Spinal cord (tissue), 10 donors: ENCODE results near the gene MFSD1. TPM values are rescaled to one million over a fixed set of nuclear protein-coding genes. Genes with fewer than 3 reads are reported as not detected.
"Not testable (repeated sequence)": the region's sequence is repeated elsewhere in the genome, so short reads cannot be mapped to it uniquely, and the experiment has no call there.

Experiments used
- DNase-seq, 6 donors: peaks; one replicate each; pipeline versions ENCODE4 v3.0.0 to v3.0.0-alpha.2; 2013 to 2015; ENCODE audit warnings: low spot score in 6 of 6, low read depth in 4 of 6
- H3K27ac ChIP-seq: one replicate; pipeline ENCODE4 v1.5.1; 2013; ENCODE audit warnings: low read depth, low read length, control low read depth
- H3K27me3 ChIP-seq: one replicate; pipeline ENCODE4 v1.6.1; 2013; ENCODE audit warnings: low read length; ENCODE audit not compliant: control insufficient read depth, insufficient read depth
- H3K36me3 ChIP-seq: one replicate; pipeline ENCODE4 v1.6.1; 2013; ENCODE audit warnings: low read length; ENCODE audit not compliant: control insufficient read depth, insufficient read depth
- H3K4me1 ChIP-seq: one replicate; pipeline ENCODE4 v1.6.1; 2013; ENCODE audit warnings: low read length; ENCODE audit not compliant: control insufficient read depth, insufficient read depth
- H3K4me3 ChIP-seq: one replicate; pipeline ENCODE4 v1.5.1; 2013; ENCODE audit warnings: low read depth, low read length, control low read depth
- H3K9me3 ChIP-seq: one replicate; pipeline ENCODE4 v1.6.1; 2013; ENCODE audit warnings: low read length; ENCODE audit not compliant: control insufficient read depth, insufficient read depth
- WGBS: methylation state at CpG from one replicate; pipeline ENCODE4 v1.1.5; 2013; ENCODE audit warnings: missing lambda C conversion rate; ENCODE audit not compliant: insufficient coverage; 5-methylcytosine and 5-hydroxymethylcytosine counted together
- polyA plus RNA-seq, 2 donors: library from polyadenylated mRNA; unstranded; fragments of 120-200 nt; gene quantifications; one replicate each; pipeline ENCODE4 v1.2.1, GENCODE V29; 2013; ENCODE audit not compliant: insufficient read length in 2 of 2
- total RNA-seq, 2 donors: library from RNA; depleted of rRNA in 1 of 2; stranded (reverse); fragments of 120-200 nt in 1 of 2; fragments of >200 nt in 1 of 2; gene quantifications; one replicate each; pipeline versions ENCODE4 v1.2.3 to v1.2.4, GENCODE V29; 2013 to 2014
- donor health status: healthy.

MFSD1 gene
- total and polyA plus RNA-seq, 4 donors, result 42.9 to 91.3 (median 58.5) TPM

DNA sequence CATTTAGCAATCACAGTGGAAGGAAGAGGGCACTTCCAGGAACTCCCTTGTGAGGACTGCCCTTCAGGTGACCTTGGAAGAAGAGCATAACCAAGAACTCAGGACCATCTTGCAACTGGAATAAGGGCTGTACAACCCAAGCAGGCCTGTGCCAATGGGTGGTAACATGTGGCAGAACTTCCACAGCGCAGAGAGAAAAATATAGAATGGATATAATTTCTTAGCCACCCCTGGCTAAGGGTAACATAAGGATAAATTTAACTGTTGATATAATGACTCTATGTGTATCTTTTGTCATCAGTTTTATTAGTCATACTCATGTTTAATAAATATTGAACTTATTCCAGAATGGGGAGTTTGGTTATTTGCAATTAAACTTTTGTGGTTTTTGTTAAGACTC, 13.4 kb upstream of the MFSD1 start:
- no CpG with 5 or more reads among the region's 1 CpG for WGBS
- Histone ChIP-seq H3K36me3 (no peaks in the 10 kb centered on the region), H3K9me3 (no peaks in the 10 kb centered on the region), H3K4me3 (no peak overlapping the region), H3K27me3 (no peaks in the 10 kb centered on the region), H3K27ac (no peak overlapping the region), H3K4me1 (no peaks in the 10 kb centered on the region)
- DNase-seq, result no peak

- Histone ChIP-seq H3K4me3 (no peak overlapping the region), H3K27ac (no peak overlapping the region), H3K9me3 (no peaks in the 10 kb centered on the region), H3K36me3 (no peaks in the 10 kb centered on the region), H3K27me3 (no peaks in the 10 kb centered on the region), H3K4me1 (no peaks in the 10 kb centered on the region)
- peak in 2 of 6 donors; percentile 49 to 50 for DNase-seq
- no CpG with 5 or more reads among the region's 1 CpG for WGBS
Observed at GRCh38 chr3:158789592-158789991, 12.3 kb upstream of the MFSD1 start.

DNA sequence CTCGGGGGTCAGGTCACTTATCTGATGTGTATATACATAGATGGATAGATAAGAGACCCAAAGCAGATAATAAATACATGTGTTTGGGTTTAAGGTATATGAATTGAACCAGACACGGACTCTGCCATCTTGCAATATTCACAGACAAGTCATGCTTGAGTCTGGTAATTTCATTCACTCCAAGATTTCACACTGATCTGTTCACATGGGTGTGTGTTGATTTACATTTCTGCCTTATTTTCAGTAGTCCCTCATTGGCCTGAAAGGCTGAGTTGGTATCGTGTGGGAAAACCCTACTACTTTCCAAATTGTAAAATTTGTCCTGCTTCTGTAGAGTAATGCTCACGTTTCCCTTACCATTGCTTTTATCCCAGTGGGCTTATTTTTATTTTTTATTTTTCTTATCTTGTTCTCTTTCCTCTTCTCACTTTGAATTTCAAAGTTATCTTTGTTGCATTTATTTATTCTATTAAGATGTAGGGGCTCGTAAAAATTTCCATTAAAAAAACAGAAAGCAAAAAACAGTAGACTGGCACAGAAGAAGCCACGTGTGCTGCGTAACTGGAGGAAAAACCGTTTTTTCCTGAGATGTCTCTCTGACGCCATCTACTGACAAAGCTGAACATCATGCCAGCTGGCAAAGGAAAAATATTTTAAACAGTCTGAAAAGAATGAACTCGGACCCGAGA, 10.8 kb upstream of the MFSD1 start:
- no peak overlapping the region for H3K27ac ChIP-seq
- no peaks in the 10 kb centered on the region for H3K4me1 ChIP-seq
- H3K4me3 ChIP-seq, result no peak overlapping the region
- DNase-seq, result peak in 5 of 6 donors; percentile 48 to 92 (median 56)
- no peaks in the 10 kb centered on the region for H3K36me3 ChIP-seq
- no peaks in the 10 kb centered on the region for H3K27me3 ChIP-seq
- 0% methylated on average over 3 of the region's 11 CpGs for WGBS
- H3K9me3 ChIP-seq, result peaks cover 3% of the 10 kb centered on the region

GRCh38 chr3:158791590-158791920, 10.3 kb upstream of the MFSD1 start:
- not testable (repeated sequence) for H3K27me3 ChIP-seq, H3K4me3 ChIP-seq, H3K27ac ChIP-seq, H3K4me1 ChIP-seq, H3K36me3 ChIP-seq, DNase-seq, H3K9me3 ChIP-seq
- no CpG with 5 or more reads among the region's 1 CpG for WGBS

- 70% methylated on average over 3 of the region's 8 CpGs for WGBS
- DNase-seq, result no peak
- H3K4me3 ChIP-seq, result no peak overlapping the region
Observed at GRCh38 chr3:158792709-158793108, 9.1 kb upstream of the MFSD1 start.

GRCh38 chr3:158794206-158794605, 7.6 kb upstream of the MFSD1 start:
- WGBS, result no CpG with 5 or more reads among the region's 2 CpGs
- Histone ChIP-seq H3K36me3 (no peaks in the 10 kb centered on the region), H3K27me3 (no peaks in the 10 kb centered on the region), H3K27ac (no peak overlapping the region), H3K4me3 (no peak overlapping the region), H3K4me1 (no peaks in the 10 kb centered on the region), H3K9me3 (peaks cover 3% of the 10 kb centered on the region)
- DNase-seq, result no peak

More at GRCh38 chr3:158792709-158793108, 9.1 kb upstream of the MFSD1 start:
- Histone ChIP-seq H3K27me3 (no peaks in the 10 kb centered on the region), H3K27ac (no peak overlapping the region), H3K4me1 (no peaks in the 10 kb centered on the region), H3K36me3 (no peaks in the 10 kb centered on the region), H3K9me3 (peaks cover 3% of the 10 kb centered on the region)

DNA sequence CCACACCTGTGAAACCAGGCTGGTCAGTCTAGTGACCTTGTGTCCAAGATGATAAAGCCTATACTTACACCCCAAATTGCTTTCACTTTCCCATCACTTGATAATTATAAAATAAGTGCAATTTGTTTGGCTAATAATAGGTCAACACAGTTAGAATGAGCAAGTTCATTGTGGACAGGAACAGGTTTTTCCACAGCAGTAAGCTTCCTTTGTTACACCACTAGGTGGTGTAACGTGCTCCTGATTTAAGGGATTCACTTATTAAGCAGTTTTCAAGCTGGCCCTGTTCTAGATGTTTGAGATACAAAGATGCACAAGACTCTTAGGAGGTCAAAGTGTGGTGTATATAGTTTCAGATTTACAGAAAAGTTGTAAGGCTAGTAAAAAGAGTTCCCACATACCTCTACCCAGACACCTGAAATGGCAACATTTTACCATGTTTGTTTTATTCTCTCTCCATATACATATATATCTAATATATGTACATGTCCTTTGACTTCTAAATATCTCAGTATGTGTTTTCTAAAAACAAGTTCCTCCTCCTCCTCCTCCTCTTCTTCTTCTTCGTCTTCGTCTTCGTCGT, 6.8 kb upstream of the MFSD1 start:
- peak in 1 of 6 donors; percentile 38 for DNase-seq
- Histone ChIP-seq H3K4me3 (no peak overlapping the region), H3K27ac (no peak overlapping the region), H3K27me3 (no peaks in the 10 kb centered on the region), H3K4me1 (no peaks in the 10 kb centered on the region), H3K36me3 (no peaks in the 10 kb centered on the region), H3K9me3 (peaks cover 3% of the 10 kb centered on the region)
- 87% methylated on average over 4 of the region's 5 CpGs for WGBS

DNA sequence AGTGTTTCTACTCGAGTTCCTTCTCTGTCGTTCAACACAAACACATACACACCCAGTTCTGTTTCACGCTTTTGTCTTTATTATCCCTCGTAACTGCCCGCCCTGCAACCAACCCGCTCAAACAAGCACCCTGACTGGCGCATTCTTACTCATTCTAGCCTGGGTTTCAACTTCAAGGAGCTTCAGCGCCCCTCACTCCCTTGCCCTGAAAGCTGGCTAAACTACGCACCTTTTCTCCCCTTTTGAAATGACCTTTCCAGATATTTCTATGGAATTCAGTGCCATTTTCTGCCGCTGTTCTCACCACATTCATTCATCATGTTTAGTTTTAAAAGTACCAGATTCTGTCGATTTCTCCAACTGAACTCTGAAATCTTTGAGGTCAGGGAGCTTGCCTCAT, 653 bp upstream of the MFSD1 start:
- H3K9me3 ChIP-seq, result no peaks in the 10 kb centered on the region
- H3K27me3 ChIP-seq, result no peaks in the 10 kb centered on the region
- no peaks in the 10 kb centered on the region for H3K36me3 ChIP-seq
- H3K4me1 ChIP-seq, result peaks cover 11% of the 10 kb centered on the region
- H3K27ac ChIP-seq, result peak overlapping the region; percentile 90
- peak overlapping the region; percentile 88 for H3K4me3 ChIP-seq
- DNase-seq, result peak in 4 of 6 donors; percentile 12 to 63 (median 39)
- 2% methylated on average over 10 of the region's 11 CpGs for WGBS

DNA sequence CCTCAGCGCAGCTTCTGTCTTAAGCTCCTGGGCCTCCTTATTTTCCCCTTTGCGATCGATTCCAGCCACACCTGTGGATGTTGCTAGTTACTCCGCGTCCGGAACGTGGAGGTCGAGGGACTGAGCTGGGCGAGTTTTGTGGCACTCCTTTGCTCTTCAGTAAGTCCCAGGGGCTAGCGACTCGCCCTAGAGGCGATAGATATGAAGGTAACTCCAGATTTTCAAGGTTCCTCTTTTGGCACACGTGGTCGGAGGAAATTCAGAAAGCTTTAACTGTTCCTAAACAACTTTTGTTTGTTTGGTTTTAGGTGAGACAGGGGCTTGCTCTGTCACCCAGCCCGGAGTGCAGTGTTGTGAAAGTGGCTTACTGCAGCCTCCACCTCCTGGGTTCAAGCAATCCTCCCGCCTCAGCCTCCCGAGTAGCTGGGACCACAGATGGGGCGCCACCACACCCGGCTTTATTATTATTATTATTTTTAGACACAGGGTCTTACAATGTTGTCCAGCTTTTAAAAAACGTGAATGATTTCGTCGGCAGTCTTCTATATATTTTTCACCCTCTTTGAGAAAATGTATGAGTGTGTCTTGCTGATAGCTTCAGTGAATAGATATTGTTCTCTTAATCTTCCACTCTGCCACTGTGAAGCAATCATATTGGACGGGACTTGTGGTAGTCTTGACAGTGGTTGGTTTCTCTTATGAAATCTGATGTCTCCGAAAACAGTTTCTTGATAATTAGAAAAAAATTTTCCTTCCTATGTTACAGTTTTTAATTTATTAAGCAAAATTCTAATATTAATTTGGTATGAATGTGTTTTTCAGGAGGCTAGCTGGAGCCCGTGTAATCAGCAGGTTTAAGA, 785 bp downstream of the MFSD1 start:
- DNase-seq, result no peak
- Histone ChIP-seq H3K36me3 (no peaks in the 10 kb centered on the region), H3K4me3 (peak overlapping the region; percentile 88), H3K27ac (peak overlapping the region; percentile 31), H3K9me3 (no peaks in the 10 kb centered on the region), H3K27me3 (no peaks in the 10 kb centered on the region), H3K4me1 (peaks cover 11% of the 10 kb centered on the region)
- WGBS, result 5% methylated on average over 14 of the region's 25 CpGs
